Measurements from ENCODE around the gene CACNA2D1. TPM values are rescaled to one million over a fixed set of nuclear protein-coding genes. Genes with fewer than 3 reads are reported as not detected.
"Not testable (repeated sequence)": the region's sequence is repeated elsewhere in the genome, so short reads cannot be mapped to it uniquely, and the experiment has no call there.

Gene CACNA2D1
- polyA plus RNA-seq, 1 experiment, result 6.0 TPM

DNA sequence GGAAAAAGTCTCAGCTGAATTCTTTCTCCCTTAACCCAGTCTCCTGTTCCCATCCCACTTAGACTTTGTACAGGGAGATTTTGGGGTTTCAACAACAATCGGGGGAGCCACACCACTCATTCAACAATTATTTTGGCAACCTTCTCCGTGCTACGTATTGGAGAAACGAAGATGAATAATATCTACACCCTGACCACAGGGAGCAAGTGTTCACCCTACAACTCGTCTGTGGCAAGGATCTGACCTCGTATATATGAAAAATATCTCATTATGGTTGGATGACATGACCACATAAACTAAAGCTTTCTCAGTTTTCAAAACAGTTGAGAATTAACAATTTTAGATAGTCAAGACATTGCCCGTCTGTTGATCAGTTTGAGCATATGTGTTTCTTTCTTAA lies 302.1 kb downstream of the CACNA2D1 start:
- Histone ChIP-seq H3K27me3 (ENCODE audit: control insufficient read depth, insufficient read depth, low read length) (no peaks in the 10 kb centered on the region), H3K36me3 (ENCODE audit: control insufficient read depth, insufficient read depth, low read length) (no peaks in the 10 kb centered on the region), H3K4me3 (ENCODE audit: low read depth, low read length) (no peak overlapping the region)
- POLR2A ChIA-PET, result no interaction called here
- TF ChIP-seq, protein P1, sequence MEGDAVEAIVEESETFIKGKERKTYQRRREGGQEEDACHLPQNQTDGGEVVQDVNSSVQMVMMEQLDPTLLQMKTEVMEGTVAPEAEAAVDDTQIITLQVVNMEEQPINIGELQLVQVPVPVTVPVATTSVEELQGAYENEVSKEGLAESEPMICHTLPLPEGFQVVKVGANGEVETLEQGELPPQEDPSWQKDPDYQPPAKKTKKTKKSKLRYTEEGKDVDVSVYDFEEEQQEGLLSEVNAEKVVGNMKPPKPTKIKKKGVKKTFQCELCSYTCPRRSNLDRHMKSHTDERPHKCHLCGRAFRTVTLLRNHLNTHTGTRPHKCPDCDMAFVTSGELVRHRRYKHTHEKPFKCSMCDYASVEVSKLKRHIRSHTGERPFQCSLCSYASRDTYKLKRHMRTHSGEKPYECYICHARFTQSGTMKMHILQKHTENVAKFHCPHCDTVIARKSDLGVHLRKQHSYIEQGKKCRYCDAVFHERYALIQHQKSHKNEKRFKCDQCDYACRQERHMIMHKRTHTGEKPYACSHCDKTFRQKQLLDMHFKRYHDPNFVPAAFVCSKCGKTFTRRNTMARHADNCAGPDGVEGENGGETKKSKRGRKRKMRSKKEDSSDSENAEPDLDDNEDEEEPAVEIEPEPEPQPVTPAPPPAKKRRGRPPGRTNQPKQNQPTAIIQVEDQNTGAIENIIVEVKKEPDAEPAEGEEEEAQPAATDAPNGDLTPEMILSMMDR (IDR thresholded peaks at IDR 0.05; ENCODE audit: insufficient read depth, low read depth, low read length), result no peak
- DNase-seq (ENCODE audit: low read depth), result no peak
- CTCF ChIA-PET, result interaction anchor here (0.6 kb wide), 1 partner anchor 357 kb away, joined by 3 read pairs; no protein-coding TSS in a partner anchor

DNA sequence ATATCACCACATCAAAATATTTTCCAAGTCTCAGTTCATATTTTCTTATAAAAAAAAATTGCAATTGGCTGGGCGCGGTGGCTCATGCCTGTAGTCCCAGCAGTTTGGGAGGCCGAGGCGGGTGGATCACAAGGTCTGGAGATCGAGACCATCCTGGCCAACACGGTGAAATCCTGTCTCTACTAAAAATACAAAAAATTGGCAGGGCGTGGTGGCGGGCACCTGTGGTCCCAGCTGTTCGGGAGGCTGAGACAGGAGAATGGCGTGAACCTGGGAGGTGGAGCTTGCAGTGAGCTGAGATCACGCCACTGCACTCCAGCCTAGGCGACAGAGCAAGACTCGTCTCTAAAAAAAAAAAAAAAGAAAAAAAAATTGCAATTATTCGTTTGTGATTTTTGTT lies 303.0 kb downstream of the CACNA2D1 start:
- POLR2A ChIA-PET; H3K36me3 ChIP-seq (ENCODE audit: control insufficient read depth, insufficient read depth, low read length); CTCF ChIA-PET; H3K4me3 ChIP-seq (ENCODE audit: low read depth, low read length); H3K27me3 ChIP-seq (ENCODE audit: control insufficient read depth, insufficient read depth, low read length); DNase-seq (ENCODE audit: low read depth): not testable (repeated sequence)

DNA sequence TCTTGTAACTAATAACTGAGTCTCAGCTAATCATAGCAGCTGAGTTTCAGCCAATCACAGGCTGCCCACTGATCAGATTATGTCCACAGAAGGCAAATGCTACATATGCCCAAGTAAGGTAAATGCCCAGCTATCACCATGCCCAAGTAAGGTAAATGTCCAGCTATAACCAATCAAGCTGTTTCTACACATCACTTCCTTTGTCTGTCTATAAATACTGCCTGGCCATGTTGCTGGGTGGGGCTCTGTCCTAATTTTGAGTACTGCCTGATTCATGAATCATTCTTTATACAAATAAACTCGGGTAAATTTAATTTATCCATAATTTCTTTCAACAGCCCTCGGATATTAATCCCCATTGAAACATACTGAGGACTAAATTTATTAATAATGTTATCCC lies 312.4 kb downstream of the CACNA2D1 start:
- H3K27me3 ChIP-seq (ENCODE audit: control insufficient read depth, insufficient read depth, low read length), result no peaks in the 10 kb centered on the region
- TF ChIP-seq, protein P1 (IDR thresholded peaks at IDR 0.05; ENCODE audit: insufficient read depth, low read depth, low read length), result no peak
- no peak overlapping the region for H3K4me3 ChIP-seq (ENCODE audit: low read depth, low read length)
- CTCF ChIA-PET, result no interaction called here
- no peaks in the 10 kb centered on the region for H3K36me3 ChIP-seq (ENCODE audit: control insufficient read depth, insufficient read depth, low read length)
- POLR2A ChIA-PET, result no interaction called here
- no peak for DNase-seq (ENCODE audit: low read depth)

DNA sequence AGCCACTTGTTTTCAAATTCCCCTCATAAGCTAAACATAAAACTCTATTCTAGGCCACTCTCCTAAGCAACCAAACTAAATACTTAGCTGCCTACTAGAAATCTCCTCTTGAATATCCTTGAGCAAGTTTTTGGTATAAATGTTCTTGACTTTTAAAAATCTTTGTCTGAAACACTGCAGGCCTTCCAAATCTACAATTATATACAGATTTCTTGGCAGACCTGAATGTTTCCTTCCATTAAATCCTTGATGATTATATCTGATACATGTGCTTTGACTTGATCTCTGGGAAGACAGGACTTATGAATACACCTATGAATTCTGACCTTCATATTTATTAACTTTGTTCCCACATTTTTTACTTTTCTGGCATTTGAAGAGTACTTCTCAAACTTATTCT lies 314.5 kb downstream of the CACNA2D1 start:
- H3K4me3 ChIP-seq (ENCODE audit: low read depth, low read length), result no peak overlapping the region
- POLR2A ChIA-PET, result no interaction called here
- DNase-seq (ENCODE audit: low read depth), result no peak
- TF ChIP-seq, protein P1 (IDR thresholded peaks at IDR 0.05; ENCODE audit: insufficient read depth, low read depth, low read length), result no peak
- H3K36me3 ChIP-seq (ENCODE audit: control insufficient read depth, insufficient read depth, low read length), result no peaks in the 10 kb centered on the region
- no peaks in the 10 kb centered on the region for H3K27me3 ChIP-seq (ENCODE audit: control insufficient read depth, insufficient read depth, low read length)
- CTCF ChIA-PET, result no interaction called here

DNA sequence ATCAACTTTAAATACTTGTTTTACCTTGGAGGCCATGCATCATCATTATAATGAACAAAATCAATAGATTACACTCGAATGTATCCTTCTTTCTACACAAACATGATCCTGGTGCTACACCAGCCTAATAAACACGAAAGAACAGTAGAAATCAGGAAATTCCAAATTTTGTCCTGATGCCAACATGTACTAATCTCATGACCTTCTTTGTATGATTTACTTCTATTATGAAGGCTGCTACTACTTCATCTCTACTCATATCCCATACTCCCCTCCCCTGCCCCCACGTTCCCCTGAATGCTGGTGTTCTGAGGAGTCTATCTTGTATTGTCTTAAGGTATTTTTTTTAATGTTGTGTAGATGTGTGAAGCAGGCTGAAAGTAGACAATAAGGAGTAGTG lies 315.0 kb downstream of the CACNA2D1 start:
- Histone ChIP-seq H3K36me3 (ENCODE audit: control insufficient read depth, insufficient read depth, low read length) (no peaks in the 10 kb centered on the region), H3K27me3 (ENCODE audit: control insufficient read depth, insufficient read depth, low read length) (no peaks in the 10 kb centered on the region), H3K4me3 (ENCODE audit: low read depth, low read length) (no peak overlapping the region)
- POLR2A ChIA-PET, result no interaction called here
- TF ChIP-seq, protein P1 (IDR thresholded peaks at IDR 0.05; ENCODE audit: insufficient read depth, low read depth, low read length), result no peak
- no peak for DNase-seq (ENCODE audit: low read depth)
- CTCF ChIA-PET, result no interaction called here

DNA sequence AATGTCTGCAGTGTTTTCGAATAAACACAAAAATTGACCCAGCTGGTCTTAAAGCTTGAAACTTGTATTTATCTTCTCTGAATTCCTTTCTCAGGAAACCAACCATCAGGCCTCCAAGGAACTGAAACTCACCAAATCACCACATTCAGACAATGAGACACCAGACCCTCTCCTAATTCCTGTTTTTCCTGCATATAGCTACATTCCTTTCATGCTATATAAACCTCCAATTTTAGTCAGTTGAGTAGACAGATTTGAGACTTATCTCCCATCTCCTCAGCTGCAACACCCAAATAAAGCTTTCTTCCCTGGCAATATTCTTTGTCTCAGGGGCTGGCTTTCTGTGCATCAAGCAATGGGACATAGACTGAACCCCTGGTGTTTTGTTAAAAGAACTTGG lies 317.0 kb downstream of the CACNA2D1 start:
- TF ChIP-seq, protein P1 (IDR thresholded peaks at IDR 0.05; ENCODE audit: insufficient read depth, low read depth, low read length), result no peak
- no peak for DNase-seq (ENCODE audit: low read depth)
- no peaks in the 10 kb centered on the region for H3K36me3 ChIP-seq (ENCODE audit: control insufficient read depth, insufficient read depth, low read length)
- POLR2A ChIA-PET, result no interaction called here
- no peak overlapping the region for H3K4me3 ChIP-seq (ENCODE audit: low read depth, low read length)
- CTCF ChIA-PET, result interaction anchor here (0.5 to 0.6 kb wide), 2 partner anchors 23 to 33 kb away, joined by 3 to 4 read pairs; no protein-coding TSS in a partner anchor
- H3K27me3 ChIP-seq (ENCODE audit: control insufficient read depth, insufficient read depth, low read length), result no peaks in the 10 kb centered on the region
